ENCODE measurements around the gene RNF103. TPM values are rescaled to one million over a fixed set of nuclear protein-coding genes. Genes with fewer than 3 reads are reported as not detected.
"Not testable (repeated sequence)": the region's sequence is repeated elsewhere in the genome, so short reads cannot be mapped to it uniquely, and the experiment has no call there.

Gene RNF103
- total RNA-seq, 1 donor from 2014 or later: 21.0 TPM

- Histone ChIP-seq H3K27ac (no peak overlapping the region), H3K27me3 (no peaks in the 10 kb centered on the region), H3K9me3 (no peaks in the 10 kb centered on the region), H3K36me3 (peaks cover 3% of the 10 kb centered on the region), H3K4me3 (no peak overlapping the region), H3K4me1 (no peaks in the 10 kb centered on the region)
- ATAC-seq (no peak), DNase-seq (no peak)
- TF ChIP-seq CTCF (IDR thresholded peaks at IDR 0.05): no peak
- intact Hi-C loops (cut with DNase I): no loop called here
Measured at GRCh38 chr2:86598966-86599365, 24.7 kb downstream of the RNF103 start.

- TF ChIP-seq CTCF (IDR thresholded peaks at IDR 0.05): no peak
- Histone ChIP-seq H3K4me1 (no peaks in the 10 kb centered on the region), H3K27me3 (no peaks in the 10 kb centered on the region), H3K9me3 (no peaks in the 10 kb centered on the region), H3K36me3 (no peaks in the 10 kb centered on the region), H3K27ac (no peak overlapping the region), H3K4me3 (no peak overlapping the region)
- no peak for ATAC-seq
- DNase-seq: no peak
- intact Hi-C loops (cut with DNase I): no loop called here
Measured at GRCh38 chr2:86596118-86596517, 27.5 kb downstream of the RNF103 start.

- intact Hi-C loops (cut with DNase I): no loop called here
Measured at GRCh38 chr2:86593266-86593665, 30.4 kb downstream of the RNF103 start.

GRCh38 chr2:86592547-86593230 is 31.0 kb downstream of the RNF103 start:
- no peak overlapping the region for H3K4me3 ChIP-seq
- no peaks in the 10 kb centered on the region for H3K27me3 ChIP-seq
- ATAC-seq: no peak
- no peaks in the 10 kb centered on the region for H3K9me3 ChIP-seq
- no peak for TF ChIP-seq CTCF (IDR thresholded peaks at IDR 0.05)
- intact Hi-C loops (cut with DNase I): no loop called here
- no peak for DNase-seq
- no peaks in the 10 kb centered on the region for H3K36me3 ChIP-seq
- no peaks in the 10 kb centered on the region for H3K4me1 ChIP-seq
- no peak overlapping the region for H3K27ac ChIP-seq

More at GRCh38 chr2:86593266-86593665, 30.4 kb downstream of the RNF103 start:
- TF ChIP-seq CTCF (IDR thresholded peaks at IDR 0.05): no peak
- H3K27me3 ChIP-seq: no peaks in the 10 kb centered on the region
- H3K27ac ChIP-seq: no peak overlapping the region
- no peaks in the 10 kb centered on the region for H3K9me3 ChIP-seq
- no peak for ATAC-seq
- H3K4me3 ChIP-seq: no peak overlapping the region
- H3K36me3 ChIP-seq: no peaks in the 10 kb centered on the region
- no peak for DNase-seq
- H3K4me1 ChIP-seq: no peaks in the 10 kb centered on the region

- H3K4me3 ChIP-seq; H3K27me3 ChIP-seq; H3K4me1 ChIP-seq; H3K36me3 ChIP-seq; H3K9me3 ChIP-seq; DNase-seq; intact Hi-C loops (cut with DNase I); H3K27ac ChIP-seq; ATAC-seq: not testable (repeated sequence)
Measured at GRCh38 chr2:86589701-86590100, 34.0 kb downstream of the RNF103 start.

GRCh38 chr2:86584151-86584913 is 39.3 kb downstream of the RNF103 start:
- H3K36me3 ChIP-seq: no peaks in the 10 kb centered on the region
- ATAC-seq: peak; percentile 55
- H3K4me3 ChIP-seq: no peak overlapping the region
- H3K9me3 ChIP-seq: no peaks in the 10 kb centered on the region
- intact Hi-C loops (cut with DNase I): no loop called here
- no peak for DNase-seq
- no peak for TF ChIP-seq CTCF (IDR thresholded peaks at IDR 0.05)
- H3K27me3 ChIP-seq: no peaks in the 10 kb centered on the region
- H3K4me1 ChIP-seq: no peaks in the 10 kb centered on the region
- H3K27ac ChIP-seq: no peak overlapping the region

Measured in upper lobe of right lung (tissue), 1 donor.